Iris pigment epithelial cell (primary cell): Measurements from ENCODE around the gene TTPAL.

Experiments used
- DNase-seq: peaks from one replicate; pipeline ENCODE4 v3.0.0-alpha.2; 2011; ENCODE audit warnings: low read depth

The TTPAL gene

DNA sequence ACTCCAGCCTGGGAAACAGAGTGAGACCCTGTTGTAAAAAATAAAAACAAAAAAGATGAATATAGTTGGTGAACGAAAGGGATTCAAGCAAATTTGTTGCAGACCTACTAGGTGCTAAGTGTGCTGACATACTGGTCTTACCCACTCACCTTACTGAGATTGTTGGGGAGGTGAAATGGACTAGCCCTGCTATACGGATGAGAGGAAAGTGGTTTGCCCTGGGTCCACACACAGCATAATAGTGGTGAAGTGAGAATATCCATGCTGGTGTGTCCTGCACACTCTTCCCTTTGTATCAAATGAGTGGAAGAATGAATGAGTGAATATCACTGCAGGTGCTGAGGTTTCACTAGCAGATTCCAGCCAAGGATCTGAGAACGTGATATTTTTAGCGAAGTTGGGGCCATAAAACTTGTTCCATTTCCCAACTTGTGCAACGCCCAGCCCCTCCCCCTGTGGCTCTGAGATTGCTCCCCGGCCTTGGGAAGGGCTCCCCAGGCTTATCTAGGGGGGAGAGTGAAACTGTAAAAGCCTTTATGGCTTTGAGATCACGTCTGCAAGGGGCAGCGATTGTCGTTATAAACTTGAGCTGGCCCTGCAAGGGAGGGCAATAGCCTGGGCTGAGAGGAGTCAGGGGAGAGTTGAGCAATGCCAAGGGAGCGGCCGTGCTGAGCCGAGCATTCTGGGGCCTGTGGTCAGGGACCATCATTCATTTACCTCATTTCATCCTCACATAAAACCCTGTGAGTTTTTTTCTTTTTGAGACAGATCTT is 33.2 kb upstream of the TTPAL start:
- DNase-seq, result no peak

DNA sequence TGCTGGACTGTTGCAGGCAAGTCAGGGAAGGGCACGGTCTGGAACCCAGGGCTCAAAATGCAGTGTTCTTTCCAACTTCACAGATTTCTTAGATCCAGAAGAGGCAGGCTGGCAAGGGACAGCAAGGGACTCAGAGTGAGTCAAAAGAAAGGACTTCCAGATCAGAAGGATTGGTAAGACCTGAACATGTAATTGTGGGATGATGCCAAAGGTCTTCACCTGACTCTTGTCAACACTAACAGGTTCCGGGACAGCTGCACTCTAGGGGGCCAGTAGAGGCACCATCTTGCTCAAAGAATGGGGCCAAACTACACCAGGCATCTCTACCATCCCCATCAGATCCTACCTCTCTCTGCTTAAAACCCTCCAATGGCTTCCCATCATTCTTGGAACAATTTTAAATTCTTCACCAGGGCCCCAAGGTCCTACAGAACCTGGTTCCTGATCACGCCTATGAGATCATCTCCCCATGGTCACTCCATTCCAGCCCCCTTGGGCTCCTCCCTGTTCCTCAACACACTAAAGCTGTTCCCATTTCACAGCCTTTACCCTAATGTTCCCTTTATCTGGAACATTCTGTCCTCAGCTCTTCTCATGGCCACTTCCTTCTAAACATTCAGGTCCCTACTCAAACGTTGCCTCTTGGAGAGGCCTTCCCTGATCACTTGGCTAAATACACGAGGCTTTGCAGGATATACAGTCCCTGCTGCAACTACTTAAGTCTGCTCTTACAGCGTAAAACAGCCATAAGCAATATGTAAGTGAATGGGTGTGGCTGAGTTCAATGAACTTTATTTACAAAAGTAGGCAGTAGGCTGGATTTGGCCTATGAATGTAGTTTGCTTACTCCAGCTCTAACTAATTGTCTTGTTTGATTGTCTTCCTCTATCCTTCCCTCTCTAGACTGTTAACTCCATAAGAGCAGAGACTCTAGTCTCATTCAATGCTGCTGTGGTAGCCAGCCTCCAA is 29.6 kb upstream of the TTPAL start:
- DNase-seq, result no peak

DNA sequence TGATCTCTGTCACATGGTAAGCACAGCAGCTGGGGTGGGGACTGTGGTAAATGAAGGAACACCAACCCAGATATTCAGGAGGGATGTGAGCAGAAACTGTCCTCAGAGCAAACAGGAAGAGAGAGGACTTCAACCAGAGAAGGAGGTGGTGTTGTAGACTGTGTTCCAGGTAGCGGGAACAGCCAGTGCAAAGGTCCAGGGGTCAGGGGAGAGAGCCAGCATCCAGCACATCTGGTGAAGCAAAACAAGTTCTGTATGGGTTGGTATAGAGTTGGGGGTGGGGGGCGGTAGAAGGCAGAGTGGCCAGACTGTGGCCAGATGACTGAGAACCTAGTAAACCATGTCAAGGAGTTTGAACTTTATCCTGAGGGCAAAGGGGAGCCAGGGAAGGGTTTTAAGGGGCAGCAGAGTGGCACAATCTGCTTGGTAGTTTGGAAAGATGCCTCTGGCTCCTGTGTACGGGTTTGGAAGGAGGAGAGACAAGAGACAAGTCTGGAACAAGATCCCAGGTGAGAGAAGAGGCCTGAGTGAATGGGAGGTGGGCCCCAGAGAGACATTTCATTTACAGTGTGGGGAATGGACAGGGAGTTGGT is 27.8 kb upstream of the TTPAL start:
- DNase-seq, result no peak

DNA sequence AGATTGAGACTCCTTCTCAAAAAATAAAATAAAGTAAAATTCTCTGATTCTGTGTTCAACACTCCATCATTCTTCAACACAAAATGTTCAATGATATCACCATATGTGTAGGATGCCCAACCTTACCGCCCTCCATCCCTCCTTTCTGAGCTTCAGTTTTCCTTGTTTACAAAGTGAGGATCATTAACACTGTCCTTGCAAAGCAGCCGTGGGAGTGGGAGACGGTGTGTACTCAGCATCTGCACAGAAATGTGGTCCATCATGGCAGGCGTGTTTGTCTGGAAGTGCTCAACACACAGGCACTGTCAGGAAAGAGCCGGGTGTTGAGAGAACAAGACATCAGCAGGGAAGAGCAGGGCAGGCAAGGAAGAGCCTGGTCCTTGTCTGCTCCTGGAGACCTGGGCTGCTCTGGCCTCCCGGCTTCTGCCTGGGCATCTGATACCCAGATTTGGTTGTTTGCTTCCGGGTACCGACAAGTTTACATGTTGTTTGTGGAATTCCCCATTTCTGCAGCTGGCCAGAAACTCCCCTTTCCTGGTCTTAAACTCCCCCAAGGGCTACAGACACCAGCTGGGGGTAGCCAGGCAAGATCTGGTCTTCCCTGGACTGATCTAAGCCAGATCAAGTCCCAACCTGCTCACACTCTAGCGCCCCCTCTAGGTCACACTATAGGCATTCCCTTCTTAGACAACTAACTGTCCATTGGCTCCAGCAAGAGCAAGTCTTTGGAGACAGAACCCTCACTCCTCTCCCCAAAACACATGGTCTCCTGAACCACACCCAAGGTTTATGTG is 26.7 kb upstream of the TTPAL start:
- peak; percentile 16 for DNase-seq

DNA sequence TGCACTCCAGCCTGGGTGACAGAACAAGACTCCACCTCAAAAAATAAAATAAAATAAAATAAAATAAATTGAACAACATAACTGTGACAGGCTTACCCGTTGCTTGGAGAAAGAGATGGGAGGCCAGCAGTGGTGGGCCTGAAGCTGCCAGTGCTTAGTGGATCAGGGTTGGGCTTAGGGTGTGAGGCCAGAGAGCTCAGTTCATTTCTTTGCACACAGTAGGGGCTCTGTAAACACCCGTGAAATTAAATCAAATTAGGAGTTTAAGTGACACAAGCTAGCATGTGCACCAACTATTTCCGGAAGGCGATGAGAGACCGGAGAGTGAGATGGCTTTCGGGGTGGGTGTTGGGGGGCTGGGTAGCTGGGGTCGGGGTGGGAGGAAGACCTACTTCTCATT is 25.8 kb upstream of the TTPAL start:
- DNase-seq, result no peak

DNA sequence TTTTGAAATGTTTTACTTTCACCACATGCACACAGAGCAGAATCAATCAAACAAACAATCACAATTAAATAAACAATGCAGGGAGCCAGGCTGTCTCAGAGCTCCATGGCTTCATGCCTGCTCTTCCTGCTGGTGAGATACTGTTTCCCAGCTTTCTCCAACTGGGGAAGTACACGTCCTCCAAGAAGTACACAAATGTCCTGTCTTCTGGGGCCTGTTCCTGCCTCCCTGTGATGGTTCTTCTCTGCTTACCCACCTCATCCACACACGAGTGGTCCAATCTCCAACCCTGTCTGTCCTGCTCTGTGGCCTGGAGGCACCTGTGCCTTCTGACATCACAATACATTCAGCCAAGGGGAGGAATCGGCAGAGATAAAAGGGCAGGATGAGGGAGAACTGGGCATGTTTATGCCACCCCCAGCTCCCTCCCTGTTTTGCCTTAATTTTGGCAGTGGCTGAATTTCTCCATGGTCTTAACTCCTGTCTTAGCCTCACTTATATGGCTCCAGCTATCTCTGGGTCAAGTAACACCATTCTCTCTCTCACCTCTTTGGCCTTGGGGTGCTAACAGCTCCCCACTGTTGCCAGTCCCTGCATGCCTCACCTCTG is 25.3 kb upstream of the TTPAL start:
- no peak for DNase-seq

DNA sequence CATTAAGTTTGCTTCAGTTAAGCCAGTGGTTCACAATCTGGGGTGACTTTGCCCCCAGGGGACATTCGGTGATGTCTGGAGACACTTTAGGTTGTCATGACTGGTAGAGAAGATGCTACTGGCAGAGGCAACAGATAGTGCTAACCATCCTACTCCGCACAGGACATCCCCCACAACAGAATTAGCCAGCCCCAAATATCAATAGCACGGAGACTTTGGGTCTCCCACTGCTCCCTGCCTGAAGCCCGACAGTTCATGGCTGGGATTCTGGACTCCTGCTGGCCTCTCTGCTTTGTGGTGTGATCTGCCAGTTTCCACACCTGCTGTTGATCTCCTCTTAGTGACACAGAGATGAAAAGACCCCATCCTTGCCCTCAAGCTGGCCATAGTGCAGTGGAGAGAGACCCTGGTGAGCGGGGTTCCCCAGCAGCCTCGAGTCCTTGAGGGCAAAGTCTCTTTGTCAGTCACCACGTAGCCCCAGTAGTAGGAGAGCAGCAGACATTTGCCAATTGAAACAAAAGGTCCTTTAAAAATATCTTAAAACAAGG is 24.7 kb upstream of the TTPAL start:
- no peak for DNase-seq

DNA sequence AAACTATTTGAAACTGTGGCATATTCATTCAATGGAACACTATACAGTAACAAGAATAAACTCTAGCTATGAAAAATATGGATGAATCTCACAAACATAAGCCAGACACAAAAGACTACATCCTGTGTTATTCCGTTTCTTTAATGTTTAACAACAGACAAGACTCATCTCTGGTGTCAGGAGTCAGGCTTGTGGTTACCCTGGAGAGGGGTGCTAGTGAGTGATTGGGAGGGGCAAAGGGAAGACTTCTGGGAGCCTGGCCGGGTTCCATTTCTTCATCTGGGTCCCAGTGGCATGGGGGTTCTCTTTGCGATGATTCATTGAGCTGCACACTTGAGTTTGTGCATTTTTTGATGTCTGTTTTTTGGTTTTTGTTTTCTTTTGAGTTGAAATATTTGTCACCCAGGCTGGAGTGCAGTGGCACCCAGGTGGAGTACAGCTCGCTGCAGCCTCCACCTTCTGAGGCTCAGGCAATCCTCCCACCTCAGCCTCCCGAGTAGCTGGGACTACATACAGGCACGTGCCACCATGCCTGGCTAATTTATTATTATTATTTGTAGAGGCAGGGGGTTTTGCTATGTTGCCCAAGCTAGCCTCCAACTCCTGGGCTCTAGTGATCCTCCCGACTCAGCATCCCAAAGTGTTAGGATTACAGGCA is 21.2 kb upstream of the TTPAL start:
- no peak for DNase-seq

DNA sequence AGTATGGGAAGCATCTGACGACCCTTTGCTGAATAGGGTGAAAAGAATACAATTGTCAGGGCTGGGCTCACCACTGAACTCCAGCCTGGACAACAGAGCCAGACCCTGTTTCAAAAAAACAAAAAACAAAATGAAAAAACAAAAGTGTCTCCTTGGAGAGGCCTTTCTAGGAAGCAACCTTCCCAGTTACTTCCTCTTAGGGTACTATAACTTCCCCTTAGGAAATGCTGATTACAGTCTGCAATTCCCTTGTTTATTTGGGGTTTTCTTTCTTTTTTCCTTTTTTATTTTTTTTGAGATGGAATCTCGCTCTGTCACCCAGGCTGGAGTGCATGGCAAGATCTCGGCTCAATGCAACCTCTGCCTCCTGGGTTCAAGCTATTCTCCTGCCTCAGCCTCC is 20.5 kb upstream of the TTPAL start:
- no peak for DNase-seq

DNA sequence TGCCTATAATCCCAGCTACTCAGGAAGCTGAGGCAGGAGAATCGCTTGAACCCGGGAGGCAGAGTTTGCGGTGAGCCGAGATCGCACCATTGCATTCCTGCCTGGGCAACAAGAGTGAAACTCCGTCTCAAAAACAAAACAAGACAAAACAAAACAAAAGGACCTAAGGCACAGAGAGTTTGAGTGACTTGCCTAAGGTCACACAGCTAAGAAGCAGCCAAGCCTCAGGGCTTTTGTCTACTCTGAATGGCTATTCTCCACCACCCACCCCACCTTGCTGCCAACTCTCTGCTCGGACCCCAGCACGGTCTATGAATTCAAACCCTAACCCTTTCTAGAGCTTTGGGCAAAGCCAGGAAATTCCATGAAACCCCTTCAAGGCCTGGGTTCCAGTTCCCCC is 19.1 kb upstream of the TTPAL start:
- no peak for DNase-seq

DNA sequence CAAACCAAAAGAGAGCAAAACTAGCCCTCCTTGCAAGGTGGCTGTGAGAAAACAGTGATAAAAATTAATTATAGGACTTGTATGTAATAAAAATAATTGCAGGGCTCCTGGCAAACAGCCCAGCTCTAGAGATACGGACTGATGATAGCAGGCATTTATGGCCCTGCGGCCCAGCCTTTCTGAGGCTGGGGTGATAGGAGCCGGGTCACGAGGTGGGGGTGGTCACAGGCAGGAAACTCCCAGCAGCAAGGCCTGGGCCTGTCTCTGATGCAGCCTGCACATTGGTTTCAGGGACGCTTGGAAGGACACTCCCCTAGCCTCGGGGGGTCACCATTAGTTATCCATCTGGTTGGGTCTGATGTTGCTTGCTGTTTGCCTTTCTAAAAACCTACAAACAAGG is 18.7 kb upstream of the TTPAL start:
- no peak for DNase-seq

DNA sequence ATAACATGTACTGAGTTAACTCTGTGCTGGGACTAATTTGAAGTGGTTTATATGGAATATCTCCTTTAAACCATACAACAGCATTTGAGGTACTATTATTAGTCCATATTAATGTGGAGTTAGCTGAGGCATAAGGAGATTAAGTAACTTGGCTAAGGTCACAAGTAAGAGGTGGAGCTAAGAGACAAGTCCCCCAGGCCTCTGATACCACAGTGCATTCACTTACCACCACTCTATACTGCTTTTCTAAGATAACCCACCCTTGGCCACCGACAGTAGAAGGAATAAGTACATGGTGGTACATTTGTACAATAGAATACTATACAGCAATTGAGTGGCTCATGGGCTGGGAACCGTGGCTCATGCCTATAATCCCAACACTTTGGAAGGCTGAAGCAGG is 16.4 kb upstream of the TTPAL start:
- no peak for DNase-seq

DNA sequence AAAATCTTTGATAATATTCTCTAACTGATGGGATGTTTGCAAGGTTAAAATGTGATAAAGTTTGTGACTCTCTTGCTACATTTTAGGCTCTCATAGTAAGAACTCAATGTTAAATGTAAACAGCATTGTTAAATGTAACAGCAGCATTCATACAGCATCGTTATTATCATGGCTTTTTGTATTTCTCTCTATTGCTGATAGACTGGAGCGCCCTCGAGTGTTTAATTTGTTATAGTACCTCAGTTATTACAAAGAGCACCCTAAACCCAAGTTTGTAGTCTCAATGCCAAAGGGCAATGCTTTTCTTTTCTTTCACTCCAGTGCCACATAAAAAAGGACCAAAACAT is 14.9 kb upstream of the TTPAL start:
- DNase-seq, result peak; percentile 40

DNA sequence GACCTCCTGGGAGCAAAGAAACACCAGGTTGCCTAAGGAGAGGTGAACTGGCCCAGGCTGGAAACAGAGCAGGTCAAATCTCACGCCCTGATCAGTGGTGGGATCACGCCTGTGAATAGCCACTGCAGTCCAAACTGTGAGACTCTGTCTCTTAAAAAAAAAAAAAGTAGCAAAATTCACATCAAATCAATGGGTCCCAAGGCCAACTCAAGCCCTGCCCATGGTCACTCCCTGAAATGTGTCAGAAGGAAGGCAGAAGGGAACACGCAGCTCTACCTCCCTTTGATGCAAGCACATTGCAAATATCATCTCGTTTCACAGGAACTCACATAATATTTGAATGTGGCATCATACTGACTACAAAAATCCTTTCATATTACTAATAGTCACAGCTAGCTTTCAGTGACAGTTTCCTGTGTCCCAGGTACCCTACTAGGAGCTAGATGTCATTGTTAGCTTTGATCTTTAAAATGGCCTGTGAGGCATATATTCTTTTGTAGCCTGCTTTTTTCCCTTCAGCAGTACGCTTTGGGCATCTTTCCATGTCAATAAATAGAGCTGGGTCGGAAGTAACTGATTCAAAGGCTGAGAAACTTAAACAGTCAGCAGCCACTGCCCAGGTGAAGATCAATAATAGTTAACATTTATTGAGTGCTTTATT is 14.4 kb upstream of the TTPAL start:
- no peak for DNase-seq

DNA sequence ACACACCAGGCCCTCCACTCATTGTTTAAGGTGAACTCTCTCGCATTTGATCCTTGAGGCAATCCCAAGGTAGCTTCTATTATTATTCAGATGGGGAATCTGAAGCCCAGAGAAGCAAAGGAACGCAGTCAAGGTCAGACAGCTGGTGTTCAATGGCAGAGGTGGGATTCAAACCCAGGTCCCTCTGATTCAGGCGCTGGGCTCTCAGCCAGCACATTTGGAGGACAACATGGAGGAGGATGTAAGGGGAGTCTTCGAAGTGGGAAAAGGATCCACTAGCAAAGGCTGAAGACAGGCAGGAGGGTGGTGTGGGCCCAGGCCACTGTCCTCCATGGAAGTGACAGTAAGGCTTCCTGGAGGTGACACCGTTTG is 13.9 kb upstream of the TTPAL start:
- no peak for DNase-seq

DNA sequence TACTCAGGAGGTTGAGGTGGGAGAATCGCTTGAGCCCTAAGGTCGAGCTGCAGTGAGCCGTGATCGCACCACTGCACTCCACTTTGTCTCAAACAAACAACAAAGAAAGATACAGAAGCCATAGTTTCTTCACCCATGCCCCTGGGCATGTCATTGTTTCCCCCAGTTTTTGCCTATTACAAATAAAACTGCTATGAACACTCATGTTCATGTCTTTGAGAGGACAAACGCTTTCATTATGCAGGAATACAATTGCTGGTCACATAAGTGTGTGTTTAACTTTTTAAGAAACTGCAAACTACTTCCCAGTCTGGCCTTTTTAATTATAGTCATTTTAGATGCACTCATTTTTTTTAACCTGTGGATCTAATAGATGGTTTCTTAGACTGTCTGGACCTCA is 12.2 kb upstream of the TTPAL start:
- no peak for DNase-seq

DNA sequence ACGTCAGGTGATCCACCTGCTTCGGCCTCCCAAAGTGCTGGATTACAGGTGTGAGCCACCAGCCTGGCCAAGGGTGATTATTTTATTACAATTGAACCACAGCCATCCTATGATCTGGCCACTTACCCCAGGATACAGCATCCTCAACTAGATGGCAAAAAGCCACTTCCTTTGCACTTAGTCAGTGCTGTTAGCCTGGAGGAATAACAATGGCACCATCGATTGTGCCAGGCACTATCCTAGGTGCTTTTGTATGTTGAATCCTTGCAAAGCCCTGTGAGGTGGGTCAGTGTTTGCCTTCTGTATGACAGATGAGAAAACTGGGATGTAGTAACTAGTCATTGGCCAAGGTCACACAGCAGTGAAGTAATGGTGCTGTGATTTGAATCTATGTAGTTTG is 11.2 kb upstream of the TTPAL start:
- no peak for DNase-seq

DNA sequence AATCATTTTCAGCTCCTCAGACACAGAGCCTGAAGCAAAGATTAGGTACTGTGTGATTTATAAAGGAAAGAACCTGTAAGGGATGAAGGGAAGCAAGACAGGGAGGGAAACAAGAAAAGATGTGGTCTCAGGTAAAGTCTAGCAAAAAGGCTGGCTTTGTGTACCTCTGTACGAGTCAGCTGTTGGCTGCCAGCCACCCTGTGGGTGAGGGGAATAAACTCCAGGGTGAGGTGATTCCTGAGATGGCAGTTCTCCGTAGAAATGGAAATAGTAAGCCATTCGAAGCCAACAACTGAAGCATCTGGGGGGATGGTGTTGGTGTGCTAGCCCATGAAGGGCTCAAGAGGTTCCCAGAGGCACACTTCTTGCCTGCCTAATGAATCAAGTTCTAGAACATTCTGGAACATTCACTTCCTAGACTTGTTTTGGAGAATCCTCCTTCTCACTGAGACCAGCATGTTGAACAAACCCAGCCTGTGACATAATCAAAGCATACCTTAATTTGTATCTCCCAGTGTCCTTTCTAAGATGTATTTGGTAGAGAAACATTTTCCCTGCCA is 10.6 kb upstream of the TTPAL start:
- no peak for DNase-seq

DNA sequence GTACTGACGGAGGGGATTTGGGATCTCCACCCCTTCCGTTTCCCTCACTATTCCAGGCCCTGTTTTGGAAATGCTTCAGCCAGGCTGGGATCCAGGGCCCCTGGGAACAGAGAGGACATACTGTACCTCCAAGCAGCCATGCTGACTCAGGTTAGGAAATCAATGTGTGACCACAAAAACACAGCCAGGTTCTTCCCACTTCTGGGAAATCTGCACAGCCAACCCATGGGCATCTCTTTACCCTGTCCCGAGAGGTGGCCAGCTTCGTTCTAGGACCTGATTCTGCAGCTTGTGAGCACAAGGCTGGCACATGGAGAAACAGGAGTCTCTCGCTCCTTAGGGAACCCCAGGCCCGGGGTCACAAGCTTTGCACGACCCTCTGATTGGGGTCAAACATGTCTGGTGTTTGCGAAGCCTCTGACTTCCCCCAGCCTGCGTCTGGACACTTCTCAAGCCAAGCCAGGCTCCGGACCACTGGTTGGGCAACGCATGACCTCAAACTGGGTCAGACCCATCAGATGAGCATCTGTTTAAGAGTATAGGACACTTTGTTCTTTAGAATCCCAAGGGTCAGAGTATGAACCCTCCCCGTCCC is 8.3 kb upstream of the TTPAL start:
- peak; percentile 59 for DNase-seq
